Measurements from ENCODE around the gene IKZF2. TPM values are rescaled to one million over a fixed set of nuclear protein-coding genes. Genes with fewer than 3 reads are reported as not detected.

The IKZF2 gene
- total RNA-seq, 1 experiment from 2014 or later = 14.2 TPM

GRCh38 chr2:213119061-213119809 is 32.2 kb downstream of the IKZF2 start:
- Histone ChIP-seq H3K9me3 (no peaks in the 10 kb centered on the region), H3K4me1 (peaks cover 10% of the 10 kb centered on the region), H3K4me3 (ENCODE audit: low read depth, low read length) (no peak overlapping the region), H3K36me3 (ENCODE audit: control insufficient read depth, insufficient read depth, low read length) (no peaks in the 10 kb centered on the region), H3K27me3 (replicated peaks; ENCODE audit: control insufficient read depth, insufficient read depth, low read length) (no peaks in the 10 kb centered on the region)
- TF ChIP-seq, protein P1, sequence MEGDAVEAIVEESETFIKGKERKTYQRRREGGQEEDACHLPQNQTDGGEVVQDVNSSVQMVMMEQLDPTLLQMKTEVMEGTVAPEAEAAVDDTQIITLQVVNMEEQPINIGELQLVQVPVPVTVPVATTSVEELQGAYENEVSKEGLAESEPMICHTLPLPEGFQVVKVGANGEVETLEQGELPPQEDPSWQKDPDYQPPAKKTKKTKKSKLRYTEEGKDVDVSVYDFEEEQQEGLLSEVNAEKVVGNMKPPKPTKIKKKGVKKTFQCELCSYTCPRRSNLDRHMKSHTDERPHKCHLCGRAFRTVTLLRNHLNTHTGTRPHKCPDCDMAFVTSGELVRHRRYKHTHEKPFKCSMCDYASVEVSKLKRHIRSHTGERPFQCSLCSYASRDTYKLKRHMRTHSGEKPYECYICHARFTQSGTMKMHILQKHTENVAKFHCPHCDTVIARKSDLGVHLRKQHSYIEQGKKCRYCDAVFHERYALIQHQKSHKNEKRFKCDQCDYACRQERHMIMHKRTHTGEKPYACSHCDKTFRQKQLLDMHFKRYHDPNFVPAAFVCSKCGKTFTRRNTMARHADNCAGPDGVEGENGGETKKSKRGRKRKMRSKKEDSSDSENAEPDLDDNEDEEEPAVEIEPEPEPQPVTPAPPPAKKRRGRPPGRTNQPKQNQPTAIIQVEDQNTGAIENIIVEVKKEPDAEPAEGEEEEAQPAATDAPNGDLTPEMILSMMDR (IDR thresholded peaks at IDR 0.05; ENCODE audit: insufficient read depth in 1 of 2, low read depth in 1 of 2, low read length in 1 of 2, severe bottlenecking in 1 of 2, unreplicated experiment in 1 of 2) = no peak
- CTCF ChIA-PET = no interaction called here
- H3K36me3 Mint-ChIP-seq (ENCODE audit: insufficient read depth, unreplicated experiment) = no peaks in the 10 kb centered on the region
- H3K4me3 Mint-ChIP-seq (ENCODE audit: unreplicated experiment) = no peak overlapping the region
- intact Hi-C loops (cut with micrococcal nuclease; ENCODE audit: unreplicated experiment) = no loop called here
- no peak overlapping the region for H3K27ac Mint-ChIP-seq (ENCODE audit: unreplicated experiment)
- DNase-seq = no peak
- BruUV-seq (replicated peaks) = no TSS peak
- POLR2A ChIA-PET = no interaction called here
- no peaks in the 10 kb centered on the region for H3K27me3 Mint-ChIP-seq (ENCODE audit: insufficient read depth, unreplicated experiment)
- peaks cover 16% of the 10 kb centered on the region for H3K4me1 Mint-ChIP-seq (ENCODE audit: low read depth, unreplicated experiment)
- H3K9me3 Mint-ChIP-seq (ENCODE audit: unreplicated experiment) = no peaks in the 10 kb centered on the region

DNA sequence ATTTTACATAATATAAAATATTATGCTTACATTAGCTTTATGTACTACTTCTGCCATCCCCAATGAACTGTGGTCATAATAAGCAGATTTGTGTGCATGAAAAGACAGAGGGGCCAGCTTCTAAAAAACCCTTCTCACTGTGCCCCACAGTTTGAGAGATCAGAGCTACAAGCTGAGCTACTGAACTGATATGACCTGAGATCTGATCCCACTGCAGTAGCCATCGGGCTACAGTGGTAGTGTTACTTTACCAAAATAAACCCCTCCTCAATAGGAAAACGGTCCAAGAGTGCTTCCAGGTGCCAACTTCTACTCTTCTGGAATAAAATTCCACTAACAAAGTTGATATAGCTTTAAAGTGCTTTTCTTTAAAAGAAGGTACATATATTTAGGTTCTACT is 43.1 kb downstream of the IKZF2 start:
- no peaks in the 10 kb centered on the region for H3K27me3 Mint-ChIP-seq (ENCODE audit: insufficient read depth, unreplicated experiment)

DNA sequence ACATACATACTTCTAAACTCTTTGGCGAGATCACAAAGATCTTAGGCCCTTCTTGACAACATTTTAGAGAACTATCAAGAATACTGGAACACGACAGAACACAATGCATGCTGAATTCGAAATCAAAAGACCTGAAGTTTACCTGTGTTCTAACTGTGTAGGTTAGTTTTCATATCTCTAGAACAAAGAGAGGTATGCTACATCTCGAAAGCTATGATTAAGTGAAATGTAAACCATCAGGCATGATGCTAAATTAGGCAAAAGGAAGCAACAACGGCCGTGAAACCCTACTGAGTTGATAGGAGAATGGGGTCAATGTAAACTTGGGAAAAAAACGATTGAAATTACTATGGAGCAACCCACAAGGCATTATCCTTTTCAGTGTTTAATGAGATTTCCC is 43.7 kb downstream of the IKZF2 start:
- BruUV-seq (replicated peaks) = no TSS peak
- H3K4me1 Mint-ChIP-seq (ENCODE audit: low read depth, unreplicated experiment) = peaks cover 16% of the 10 kb centered on the region
- DNase-seq = no peak
- ChIA-PET POLR2A (no interaction called here), CTCF (no interaction called here)
- Histone ChIP-seq H3K4me3 (ENCODE audit: low read depth, low read length) (no peak overlapping the region), H3K36me3 (ENCODE audit: control insufficient read depth, insufficient read depth, low read length) (no peaks in the 10 kb centered on the region), H3K4me1 (peaks cover 2% of the 10 kb centered on the region; the same call in 1 of the 2 replicates), H3K27me3 (replicated peaks; ENCODE audit: control insufficient read depth, insufficient read depth, low read length) (no peaks in the 10 kb centered on the region), H3K9me3 (no peaks in the 10 kb centered on the region)
- no peaks in the 10 kb centered on the region for H3K27me3 Mint-ChIP-seq (ENCODE audit: insufficient read depth, unreplicated experiment)
- intact Hi-C loops (cut with micrococcal nuclease; ENCODE audit: unreplicated experiment) = no loop called here
- no peaks in the 10 kb centered on the region for H3K9me3 Mint-ChIP-seq (ENCODE audit: unreplicated experiment)
- H3K27ac Mint-ChIP-seq (ENCODE audit: unreplicated experiment) = no peak overlapping the region
- TF ChIP-seq, protein P1 (IDR thresholded peaks at IDR 0.05; ENCODE audit: insufficient read depth in 1 of 2, low read depth in 1 of 2, low read length in 1 of 2, severe bottlenecking in 1 of 2, unreplicated experiment in 1 of 2) = no peak
- H3K36me3 Mint-ChIP-seq (ENCODE audit: insufficient read depth, unreplicated experiment) = no peaks in the 10 kb centered on the region
- H3K4me3 Mint-ChIP-seq (ENCODE audit: unreplicated experiment) = no peak overlapping the region

More for the DNA sequence above, 43.1 kb downstream of the IKZF2 start:
- Histone ChIP-seq H3K4me3 (ENCODE audit: low read depth, low read length) (no peak overlapping the region), H3K36me3 (ENCODE audit: control insufficient read depth, insufficient read depth, low read length) (no peaks in the 10 kb centered on the region), H3K4me1 (peaks cover 8% of the 10 kb centered on the region; the same call in 1 of the 2 replicates), H3K27me3 (replicated peaks; ENCODE audit: control insufficient read depth, insufficient read depth, low read length) (no peaks in the 10 kb centered on the region), H3K9me3 (no peaks in the 10 kb centered on the region)
- CTCF ChIA-PET = no interaction called here
- BruUV-seq (replicated peaks) = no TSS peak
- TF ChIP-seq, protein P1 (IDR thresholded peaks at IDR 0.05; ENCODE audit: insufficient read depth in 1 of 2, low read depth in 1 of 2, low read length in 1 of 2, severe bottlenecking in 1 of 2, unreplicated experiment in 1 of 2) = no peak
- intact Hi-C loops (cut with micrococcal nuclease; ENCODE audit: unreplicated experiment) = no loop called here
- Mint-ChIP-seq H3K36me3 (ENCODE audit: insufficient read depth, unreplicated experiment) (no peaks in the 10 kb centered on the region), H3K4me3 (ENCODE audit: unreplicated experiment) (no peak overlapping the region), H3K27ac (ENCODE audit: unreplicated experiment) (no peak overlapping the region), H3K4me1 (ENCODE audit: low read depth, unreplicated experiment) (peaks cover 17% of the 10 kb centered on the region), H3K9me3 (ENCODE audit: unreplicated experiment) (no peaks in the 10 kb centered on the region)
- POLR2A ChIA-PET = no interaction called here
- DNase-seq = no peak

Data from Caco-2 (cell line).